ENCODE measurements around the gene KRTAP10-10.
"Not testable (repeated sequence)": the region's sequence is repeated elsewhere in the genome, so short reads cannot be mapped to it uniquely, and the experiment has no call there.

The KRTAP10-10 gene

DNA sequence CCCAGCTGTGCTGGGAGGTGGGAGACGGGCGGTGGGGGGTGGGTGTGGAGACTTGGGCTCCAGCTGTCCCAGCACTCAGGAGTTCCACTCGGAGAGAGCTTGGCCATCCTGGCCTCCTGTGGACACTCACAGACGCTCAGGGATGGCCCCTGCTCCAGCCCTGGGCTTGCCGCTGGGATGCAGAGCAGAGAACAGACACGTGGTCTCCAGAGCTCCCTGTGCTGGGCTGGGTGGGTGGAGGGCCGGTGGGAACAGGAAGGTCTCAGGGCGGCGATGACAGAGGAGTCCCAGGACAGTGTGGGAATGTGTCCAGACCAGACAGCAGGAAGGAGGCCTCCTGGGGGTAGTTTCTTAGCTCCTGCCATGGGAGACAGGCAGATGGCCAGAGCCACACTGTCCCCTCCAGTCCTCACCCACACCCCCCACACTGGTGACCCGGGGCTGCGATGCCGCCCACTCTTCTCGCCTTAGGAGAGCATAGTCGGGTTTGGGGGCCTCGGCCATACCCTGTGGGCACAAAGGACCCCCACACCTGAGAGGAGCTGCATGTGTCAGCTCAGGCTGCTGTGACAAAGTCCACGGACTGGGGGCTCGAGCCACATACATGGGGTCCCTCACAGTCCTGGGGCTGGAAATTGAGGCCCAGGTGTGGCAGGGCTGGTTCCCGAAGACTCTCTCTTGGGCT is 8.3 kb upstream of the KRTAP10-10 start:
- Histone ChIP-seq H3K27ac (ENCODE audit: low read length) (no peak overlapping the region), H3K4me1 (ENCODE audit: control insufficient read depth in 1 of 2, insufficient read depth in 2 of 2, low read length in 2 of 2) (no peaks in the 10 kb centered on the region), H3K9me3 (ENCODE audit: control insufficient read depth in 1 of 2, low read length in 2 of 2) (peaks cover 14 to 32% of the 10 kb centered on the region in 2 donors), H3K27me3 (ENCODE audit: low read depth, low read length) (no peaks in the 10 kb centered on the region), H3K36me3 (ENCODE audit: control insufficient read depth in 1 of 2, insufficient read depth in 2 of 2, low read length in 2 of 2) (no peaks in the 10 kb centered on the region), H3K4me3 (ENCODE audit: low read depth in 1 of 2, low read length in 2 of 2) (no peak overlapping the region)

GRCh38 chr21:44630440-44630839 is 6.7 kb upstream of the KRTAP10-10 start:
- Histone ChIP-seq H3K27ac (ENCODE audit: low read length) (no peak overlapping the region), H3K27me3 (ENCODE audit: low read depth, low read length) (no peaks in the 10 kb centered on the region), H3K36me3 (ENCODE audit: control insufficient read depth in 1 of 2, insufficient read depth in 2 of 2, low read length in 2 of 2) (no peaks in the 10 kb centered on the region), H3K4me1 (ENCODE audit: control insufficient read depth in 1 of 2, insufficient read depth in 2 of 2, low read length in 2 of 2) (no peaks in the 10 kb centered on the region), H3K4me3 (ENCODE audit: low read depth in 1 of 2, low read length in 2 of 2) (peak overlapping the region in 1 of 2 donors; percentile 22), H3K9me3 (ENCODE audit: control insufficient read depth in 1 of 2, low read length in 2 of 2) (peaks cover 7 to 19% of the 10 kb centered on the region in 2 donors)

DNA sequence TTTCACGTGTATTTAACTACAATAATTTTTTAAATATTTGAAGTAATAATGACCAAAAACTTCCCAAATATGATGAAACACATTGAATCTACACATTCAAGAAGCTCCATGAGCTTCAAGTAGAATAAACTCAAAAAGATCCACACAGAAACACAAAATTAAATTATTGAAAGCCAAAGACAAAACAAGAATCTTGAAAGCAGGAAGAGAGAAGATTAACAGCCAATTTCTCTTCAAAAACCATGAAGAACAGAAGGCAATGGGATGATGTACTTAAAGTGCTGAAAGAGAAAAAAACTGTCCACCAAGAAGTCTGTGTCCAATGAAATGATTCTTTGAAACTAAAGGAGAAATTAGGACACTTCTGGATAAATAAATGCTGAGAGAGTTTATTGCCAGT is 5.1 kb upstream of the KRTAP10-10 start:
- Histone ChIP-seq H3K36me3 (ENCODE audit: control insufficient read depth in 1 of 2, insufficient read depth in 2 of 2, low read length in 2 of 2) (no peaks in the 10 kb centered on the region), H3K27me3 (ENCODE audit: low read depth, low read length) (no peaks in the 10 kb centered on the region), H3K4me3 (ENCODE audit: low read depth in 1 of 2, low read length in 2 of 2) (no peak overlapping the region), H3K4me1 (ENCODE audit: control insufficient read depth in 1 of 2, insufficient read depth in 2 of 2, low read length in 2 of 2) (no peaks in the 10 kb centered on the region), H3K27ac (ENCODE audit: low read length) (no peak overlapping the region), H3K9me3 (ENCODE audit: control insufficient read depth in 1 of 2, low read length in 2 of 2) (peaks cover 7 to 19% of the 10 kb centered on the region in 2 donors)

DNA sequence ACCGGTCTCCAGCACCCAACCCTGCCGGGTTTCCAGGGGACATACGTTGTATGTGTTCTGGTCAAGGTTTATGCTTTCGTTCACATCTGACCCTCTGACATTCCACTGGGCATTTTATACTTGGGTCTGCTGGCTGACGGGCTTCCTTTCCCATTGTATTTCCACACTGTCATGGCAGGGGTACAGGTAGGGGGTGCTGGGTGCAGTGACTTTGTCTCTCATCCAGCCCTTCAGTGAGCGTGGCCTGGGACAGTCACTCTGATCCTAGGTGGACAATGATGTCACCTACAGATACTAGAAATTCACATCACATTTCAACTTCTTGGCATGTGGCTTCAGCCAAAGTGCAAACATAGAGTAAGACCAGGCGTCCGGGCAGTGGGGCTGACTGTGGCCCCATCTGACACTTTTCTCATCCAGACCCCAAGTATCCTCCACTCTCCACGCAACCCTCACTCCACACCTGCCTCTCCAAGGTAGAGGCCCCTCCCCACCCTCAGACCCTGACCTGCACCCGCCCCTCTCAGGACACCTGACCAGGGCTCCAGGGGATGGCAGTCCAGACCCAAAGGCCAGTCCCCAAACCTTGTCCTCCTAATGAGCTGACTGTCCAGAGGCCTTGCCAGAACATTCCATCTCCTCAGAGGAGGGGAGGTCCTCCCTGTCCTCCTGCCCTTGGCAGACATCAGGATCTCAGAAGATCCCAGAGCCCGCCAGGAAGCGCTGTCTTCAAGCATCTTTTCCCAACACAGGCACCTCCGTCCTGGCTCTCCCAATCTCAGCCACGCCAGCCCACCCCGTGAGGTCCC is 743 bp upstream of the KRTAP10-10 start:
- Histone ChIP-seq H3K27me3 (ENCODE audit: low read depth, low read length) (no peaks in the 10 kb centered on the region), H3K4me3 (ENCODE audit: low read depth in 1 of 2, low read length in 2 of 2) (no peak overlapping the region), H3K36me3 (ENCODE audit: control insufficient read depth in 1 of 2, insufficient read depth in 2 of 2, low read length in 2 of 2) (no peaks in the 10 kb centered on the region), H3K27ac (ENCODE audit: low read length) (no peak overlapping the region), H3K4me1 (ENCODE audit: control insufficient read depth in 1 of 2, insufficient read depth in 2 of 2, low read length in 2 of 2) (no peaks in the 10 kb centered on the region), H3K9me3 (ENCODE audit: control insufficient read depth in 1 of 2, low read length in 2 of 2) (peaks cover 12 to 18% of the 10 kb centered on the region in 2 donors)

DNA sequence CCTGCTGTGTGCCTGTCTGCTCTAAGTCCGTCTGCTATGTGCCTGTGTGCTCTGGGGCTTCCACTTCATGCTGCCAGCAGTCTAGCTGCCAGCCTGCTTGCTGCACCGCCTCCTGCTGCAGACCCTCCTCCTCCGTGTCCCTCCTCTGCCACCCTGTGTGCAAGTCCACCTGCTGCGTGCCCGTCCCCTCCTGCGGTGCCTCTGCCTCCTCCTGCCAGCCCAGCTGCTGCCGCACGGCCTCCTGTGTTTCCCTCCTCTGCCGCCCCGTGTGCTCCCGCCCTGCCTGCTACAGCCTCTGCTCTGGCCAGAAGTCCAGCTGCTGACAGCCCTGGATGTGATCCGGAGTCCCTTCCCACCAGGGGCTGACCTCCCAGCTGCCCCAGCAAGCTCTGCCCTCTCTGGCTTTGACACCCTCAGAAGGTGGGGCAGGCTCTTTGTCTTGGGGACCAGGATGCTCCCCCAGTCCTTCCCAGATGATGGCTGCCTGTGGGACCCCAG is 744 bp downstream of the KRTAP10-10 start:
- H3K36me3 ChIP-seq (ENCODE audit: control insufficient read depth in 1 of 2, insufficient read depth in 2 of 2, low read length in 2 of 2); H3K27ac ChIP-seq (ENCODE audit: low read length); H3K4me1 ChIP-seq (ENCODE audit: control insufficient read depth in 1 of 2, insufficient read depth in 2 of 2, low read length in 2 of 2); H3K4me3 ChIP-seq (ENCODE audit: low read depth in 1 of 2, low read length in 2 of 2); H3K27me3 ChIP-seq (ENCODE audit: low read depth, low read length): not testable (repeated sequence)
- H3K9me3 ChIP-seq (ENCODE audit: control insufficient read depth in 1 of 2, low read length in 2 of 2) = peaks cover 11 to 12% of the 10 kb centered on the region in 2 donors

DNA sequence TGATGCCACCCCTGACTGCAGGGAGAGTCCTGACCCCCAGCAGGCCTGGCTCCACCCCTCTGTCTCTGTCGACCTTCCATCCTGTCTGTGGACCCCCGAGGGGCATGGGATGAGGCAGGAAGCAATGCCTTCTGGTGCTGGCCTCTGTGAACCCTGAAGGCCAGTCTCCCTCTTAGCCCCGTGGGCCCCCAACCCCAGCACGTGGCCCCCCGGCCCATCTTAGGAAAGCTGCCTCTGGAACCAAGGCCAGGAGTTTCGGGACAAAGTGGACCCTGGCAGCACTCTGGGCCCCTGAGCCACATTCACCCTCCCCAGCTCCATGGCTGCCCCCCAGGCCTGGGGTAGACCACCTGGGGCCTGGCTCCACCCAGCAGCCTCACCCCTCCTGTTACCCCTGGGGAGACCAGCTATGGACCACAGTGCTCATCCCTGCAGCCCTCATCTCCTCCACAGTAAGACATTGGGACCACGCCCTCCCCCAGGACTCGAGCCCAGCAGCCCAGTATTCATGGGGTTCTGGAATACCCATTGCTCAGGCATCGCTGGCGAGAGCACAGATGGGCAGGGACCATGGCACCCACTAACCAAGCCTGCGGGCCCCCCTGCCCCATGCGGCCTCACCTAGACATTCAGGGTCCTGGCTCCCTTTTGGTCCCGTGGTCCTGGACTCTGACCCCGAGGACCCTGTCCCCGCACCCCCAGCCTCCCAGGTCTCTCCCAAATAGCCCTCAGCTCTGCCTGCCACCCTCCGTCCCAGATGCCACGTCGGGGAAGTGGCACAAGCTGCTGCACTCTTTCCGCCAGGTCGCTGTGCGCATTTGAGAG is 1.6 kb downstream of the KRTAP10-10 start:
- H3K36me3 ChIP-seq (ENCODE audit: control insufficient read depth in 1 of 2, insufficient read depth in 2 of 2, low read length in 2 of 2); H3K27ac ChIP-seq (ENCODE audit: low read length); H3K27me3 ChIP-seq (ENCODE audit: low read depth, low read length); H3K4me1 ChIP-seq (ENCODE audit: control insufficient read depth in 1 of 2, insufficient read depth in 2 of 2, low read length in 2 of 2); H3K4me3 ChIP-seq (ENCODE audit: low read depth in 1 of 2, low read length in 2 of 2): not testable (repeated sequence)
- peaks cover 12 to 13% of the 10 kb centered on the region in 2 donors for H3K9me3 ChIP-seq (ENCODE audit: control insufficient read depth in 1 of 2, low read length in 2 of 2)

DNA sequence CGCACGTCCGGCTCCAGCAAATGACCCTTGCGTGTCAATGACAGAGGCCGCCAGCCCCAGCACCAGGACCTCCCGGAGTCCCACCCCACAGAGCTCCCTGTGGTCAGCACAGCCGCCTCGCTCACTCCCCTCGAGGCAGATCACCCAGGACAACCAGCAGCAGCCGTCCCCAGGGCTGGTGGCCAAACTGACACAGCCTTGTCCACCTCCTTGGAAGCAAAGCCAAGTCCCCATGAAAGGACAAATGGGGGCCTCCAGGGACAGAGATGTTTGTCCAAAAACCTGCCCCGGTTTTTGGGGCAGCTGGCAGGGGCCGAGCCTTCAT is 2.1 kb downstream of the KRTAP10-10 start:
- H3K27me3 ChIP-seq (ENCODE audit: low read depth, low read length) = no peaks in the 10 kb centered on the region
- H3K4me1 ChIP-seq (ENCODE audit: control insufficient read depth in 1 of 2, insufficient read depth in 2 of 2, low read length in 2 of 2) = no peaks in the 10 kb centered on the region
- H3K9me3 ChIP-seq (ENCODE audit: control insufficient read depth in 1 of 2, low read length in 2 of 2) = peaks cover 17 to 19% of the 10 kb centered on the region in 2 donors
- no peak overlapping the region for H3K4me3 ChIP-seq (ENCODE audit: low read depth in 1 of 2, low read length in 2 of 2)
- no peaks in the 10 kb centered on the region for H3K36me3 ChIP-seq (ENCODE audit: control insufficient read depth in 1 of 2, insufficient read depth in 2 of 2, low read length in 2 of 2)
- no peak overlapping the region for H3K27ac ChIP-seq (ENCODE audit: low read length)

DNA sequence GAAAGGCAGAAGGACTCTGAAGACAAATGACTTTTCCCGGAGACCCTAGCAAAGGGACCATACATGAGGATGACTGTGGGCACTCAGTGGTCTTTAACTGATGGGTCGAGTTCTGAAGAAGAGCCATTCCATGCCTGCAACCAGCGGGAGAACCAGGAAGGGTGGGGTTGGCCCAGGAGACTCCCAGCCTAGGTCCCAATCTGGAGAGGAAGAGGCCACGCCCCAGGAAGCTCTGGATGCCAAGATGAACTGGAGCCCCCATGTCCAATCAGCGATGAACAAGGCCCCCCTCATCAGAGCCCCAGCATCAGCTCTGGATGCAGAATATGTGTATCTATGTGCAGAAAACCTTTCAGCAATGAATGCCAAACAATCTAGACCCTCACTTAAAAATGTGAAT is 3.6 kb downstream of the KRTAP10-10 start:
- Histone ChIP-seq H3K9me3 (ENCODE audit: control insufficient read depth in 1 of 2, low read length in 2 of 2) (peaks cover 17 to 27% of the 10 kb centered on the region in 2 donors), H3K27ac (ENCODE audit: low read length) (no peak overlapping the region), H3K36me3 (ENCODE audit: control insufficient read depth in 1 of 2, insufficient read depth in 2 of 2, low read length in 2 of 2) (no peaks in the 10 kb centered on the region), H3K27me3 (ENCODE audit: low read depth, low read length) (no peaks in the 10 kb centered on the region), H3K4me1 (ENCODE audit: control insufficient read depth in 1 of 2, insufficient read depth in 2 of 2, low read length in 2 of 2) (no peaks in the 10 kb centered on the region), H3K4me3 (ENCODE audit: low read depth in 1 of 2, low read length in 2 of 2) (no peak overlapping the region)

DNA sequence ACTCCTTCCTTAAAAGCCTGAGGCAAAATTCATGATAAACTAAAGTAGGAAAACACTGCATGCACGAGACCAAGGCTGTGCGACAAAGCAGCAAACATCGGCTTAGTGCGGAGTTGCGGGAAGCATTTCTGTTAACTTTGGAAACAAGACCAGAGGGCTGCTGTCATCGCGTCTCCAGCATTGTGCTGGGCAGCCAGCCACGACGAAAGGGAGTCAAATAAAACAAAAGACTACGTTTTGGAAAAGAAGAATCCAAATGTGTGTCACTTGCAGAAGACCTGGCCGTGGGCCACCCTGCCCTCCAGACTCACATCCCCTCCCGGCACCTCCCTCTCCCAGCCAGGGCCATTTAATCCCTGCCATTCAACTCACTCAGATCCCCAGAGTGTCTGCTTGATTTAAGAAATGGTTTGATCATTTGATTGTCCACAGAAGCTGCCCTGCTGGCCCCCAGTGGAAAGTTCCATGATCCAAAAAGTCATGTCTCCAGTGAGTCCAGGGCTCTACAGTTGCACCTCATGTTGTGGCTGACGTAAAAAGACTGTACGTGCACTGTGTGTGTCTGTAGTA is 6.7 kb downstream of the KRTAP10-10 start:
- H3K36me3 ChIP-seq (ENCODE audit: control insufficient read depth in 1 of 2, insufficient read depth in 2 of 2, low read length in 2 of 2) = no peaks in the 10 kb centered on the region
- peak overlapping the region in 1 of 2 donors; percentile 11 for H3K4me3 ChIP-seq (ENCODE audit: low read depth in 1 of 2, low read length in 2 of 2)
- H3K9me3 ChIP-seq (ENCODE audit: control insufficient read depth in 1 of 2, low read length in 2 of 2) = peaks cover 17 to 27% of the 10 kb centered on the region in 2 donors
- no peak overlapping the region for H3K27ac ChIP-seq (ENCODE audit: low read length)
- H3K4me1 ChIP-seq (ENCODE audit: control insufficient read depth in 1 of 2, insufficient read depth in 2 of 2, low read length in 2 of 2) = no peaks in the 10 kb centered on the region
- H3K27me3 ChIP-seq (ENCODE audit: low read depth, low read length) = no peaks in the 10 kb centered on the region

DNA sequence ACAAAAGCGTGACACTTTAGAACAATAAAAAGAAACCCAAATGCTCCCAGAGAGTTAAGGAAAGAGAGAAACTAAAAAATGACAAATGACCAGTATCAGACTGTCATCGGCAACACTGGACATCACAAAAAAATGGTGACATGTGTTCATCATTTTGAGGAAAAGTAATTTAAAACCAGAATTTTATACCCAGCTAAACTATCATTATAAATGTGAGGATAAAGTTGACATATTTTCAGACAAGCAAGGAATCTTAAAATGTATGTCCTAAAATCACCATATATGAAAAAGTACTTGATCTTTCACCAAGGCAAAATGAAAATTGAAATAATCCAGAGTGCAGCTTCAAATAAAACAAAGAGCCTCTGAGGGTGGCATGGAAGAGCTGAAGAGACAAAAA is 7.7 kb downstream of the KRTAP10-10 start:
- Histone ChIP-seq H3K27me3 (ENCODE audit: low read depth, low read length) (no peaks in the 10 kb centered on the region), H3K36me3 (ENCODE audit: control insufficient read depth in 1 of 2, insufficient read depth in 2 of 2, low read length in 2 of 2) (no peaks in the 10 kb centered on the region), H3K4me1 (ENCODE audit: control insufficient read depth in 1 of 2, insufficient read depth in 2 of 2, low read length in 2 of 2) (no peaks in the 10 kb centered on the region), H3K9me3 (ENCODE audit: control insufficient read depth in 1 of 2, low read length in 2 of 2) (peaks cover 17 to 27% of the 10 kb centered on the region in 2 donors), H3K27ac (ENCODE audit: low read length) (no peak overlapping the region), H3K4me3 (ENCODE audit: low read depth in 1 of 2, low read length in 2 of 2) (no peak overlapping the region)

Measured in muscle layer of duodenum (tissue), 2 donors.